ENCODE measurements around the gene NME1.
A peak's percentile ranks its signal among the peaks of the same experiment; 100 is the strongest.
"Not testable (repeated sequence)": the region's sequence is repeated elsewhere in the genome, so short reads cannot be mapped to it uniquely, and the experiment has no call there.

The NME1 gene

DNA sequence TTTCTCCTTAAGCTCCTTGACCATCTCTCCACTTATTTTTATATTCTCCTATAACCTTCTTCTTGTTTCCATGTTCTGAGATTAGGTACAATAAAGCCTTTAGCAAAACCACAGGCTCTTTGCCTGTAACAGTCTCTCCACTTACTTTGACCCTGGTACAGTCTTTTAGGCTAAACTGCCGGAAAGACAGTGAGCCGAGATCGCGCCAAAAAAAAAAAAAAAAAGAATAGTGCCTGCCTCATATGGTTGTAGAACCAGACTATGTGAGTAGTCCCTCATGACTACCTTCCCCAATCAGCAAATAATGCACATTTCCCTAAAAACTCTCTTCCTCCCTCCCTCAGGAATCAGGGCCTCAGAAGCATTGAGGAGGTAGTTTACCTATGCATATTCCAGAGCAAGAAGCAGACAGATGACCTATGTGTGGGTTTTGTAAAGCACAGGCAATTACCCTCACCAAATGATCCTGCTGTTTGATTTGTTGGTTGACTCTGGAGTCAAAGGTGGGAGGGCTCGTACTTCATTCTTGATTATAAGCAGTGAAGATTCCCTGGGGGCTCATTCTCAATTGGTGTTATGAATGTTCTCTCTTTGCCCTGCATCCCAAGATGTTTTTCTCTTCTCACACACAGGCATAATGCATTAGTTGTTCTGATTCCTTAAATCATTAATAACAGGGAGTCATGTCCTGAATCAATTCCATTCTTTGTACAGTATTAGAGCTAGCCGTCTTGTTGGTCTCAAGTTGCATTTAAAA is 8.9 kb upstream of the NME1 start:
- no peak for DNase-seq (ENCODE audit: low read depth in 2 of 2)

GRCh38 chr17:51147650-51148049 is 5.7 kb upstream of the NME1 start:
- DNase-seq (ENCODE audit: low read depth in 2 of 2), result no peak

DNA sequence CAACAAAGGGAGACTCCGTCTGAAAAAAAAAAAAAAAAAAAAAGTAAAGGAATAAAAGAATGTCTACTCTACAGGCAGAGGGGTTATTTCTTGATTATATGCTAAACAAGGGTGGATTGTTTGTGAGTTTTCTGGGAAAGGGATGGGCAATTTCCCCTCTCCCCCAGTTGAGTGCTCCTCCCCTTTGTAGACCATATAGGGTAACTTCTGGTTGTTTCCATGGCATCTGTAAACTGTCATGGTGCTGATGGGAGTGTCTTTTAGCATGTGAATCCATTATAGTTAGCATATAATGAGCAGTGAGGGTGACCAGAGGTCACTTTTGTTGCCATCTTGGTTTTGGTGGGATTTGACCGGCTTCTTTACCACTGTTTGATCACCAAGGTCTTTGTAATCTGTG is 4.2 kb upstream of the NME1 start:
- DNase-seq (ENCODE audit: low read depth in 2 of 2), result no peak

- DNase-seq (ENCODE audit: low read depth in 2 of 2), result no peak
These were observed 2.4 kb upstream of the NME1 start for GRCh38 chr17:51150932-51151331.

GRCh38 chr17:51152766-51153209 is 571 bp upstream of the NME1 start:
- DNase-seq (ENCODE audit: low read depth in 2 of 2), result no peak

- DNase-seq (ENCODE audit: low read depth in 2 of 2), result no peak
These were observed 817 bp downstream of the NME1 start for GRCh38 chr17:51154176-51154575.

DNA sequence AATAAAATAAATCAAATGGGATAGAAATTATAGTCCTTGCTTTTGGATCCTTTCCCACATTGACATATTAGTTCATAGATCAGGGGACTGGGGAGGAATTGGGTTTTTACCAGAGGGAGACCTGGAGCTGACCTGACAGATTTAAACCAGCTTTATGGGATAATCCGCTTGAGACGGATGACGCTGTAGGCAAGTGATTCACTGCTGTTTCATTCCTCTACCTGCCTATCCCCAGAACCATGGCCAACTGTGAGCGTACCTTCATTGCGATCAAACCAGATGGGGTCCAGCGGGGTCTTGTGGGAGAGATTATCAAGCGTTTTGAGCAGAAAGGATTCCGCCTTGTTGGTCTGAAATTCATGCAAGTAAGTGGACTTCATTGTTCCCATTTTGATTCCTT is 2.1 kb downstream of the NME1 start:
- no peak for DNase-seq (ENCODE audit: low read depth in 2 of 2)

DNA sequence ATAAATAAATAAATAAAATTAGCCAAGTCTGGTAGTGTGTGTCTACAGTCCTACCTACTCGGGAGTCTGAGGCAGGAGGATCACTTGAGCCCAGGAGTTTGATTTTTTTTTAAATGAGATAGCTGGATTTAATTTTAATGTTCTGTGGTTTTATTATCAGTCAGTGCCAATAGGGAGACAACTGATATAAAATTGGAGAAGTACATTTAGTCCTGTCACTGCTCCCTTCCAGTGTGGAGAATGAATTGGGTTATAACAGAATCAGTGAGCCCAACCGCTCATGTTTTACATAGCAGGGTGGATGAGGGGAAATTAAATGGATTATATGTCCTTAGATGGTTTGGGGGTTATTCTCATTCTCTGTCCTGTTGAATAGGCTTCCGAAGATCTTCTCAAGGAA is 6.2 kb downstream of the NME1 start:
- DNase-seq (ENCODE audit: low read depth in 2 of 2), result no peak

DNA sequence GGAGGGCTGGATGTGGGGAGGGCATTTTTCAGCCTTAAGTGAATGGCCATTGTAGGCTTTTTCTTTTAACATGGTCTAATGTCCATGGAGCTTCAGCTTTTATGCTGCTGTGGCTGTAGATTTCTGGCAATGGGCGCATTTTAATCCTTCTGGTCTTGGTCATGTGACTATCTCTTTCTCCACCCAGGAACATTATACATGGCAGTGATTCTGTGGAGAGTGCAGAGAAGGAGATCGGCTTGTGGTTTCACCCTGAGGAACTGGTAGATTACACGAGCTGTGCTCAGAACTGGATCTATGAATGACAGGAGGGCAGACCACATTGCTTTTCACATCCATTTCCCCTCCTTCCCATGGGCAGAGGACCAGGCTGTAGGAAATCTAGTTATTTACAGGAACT is 8.2 kb downstream of the NME1 start:
- no peak for DNase-seq (ENCODE audit: low read depth in 2 of 2)

DNA sequence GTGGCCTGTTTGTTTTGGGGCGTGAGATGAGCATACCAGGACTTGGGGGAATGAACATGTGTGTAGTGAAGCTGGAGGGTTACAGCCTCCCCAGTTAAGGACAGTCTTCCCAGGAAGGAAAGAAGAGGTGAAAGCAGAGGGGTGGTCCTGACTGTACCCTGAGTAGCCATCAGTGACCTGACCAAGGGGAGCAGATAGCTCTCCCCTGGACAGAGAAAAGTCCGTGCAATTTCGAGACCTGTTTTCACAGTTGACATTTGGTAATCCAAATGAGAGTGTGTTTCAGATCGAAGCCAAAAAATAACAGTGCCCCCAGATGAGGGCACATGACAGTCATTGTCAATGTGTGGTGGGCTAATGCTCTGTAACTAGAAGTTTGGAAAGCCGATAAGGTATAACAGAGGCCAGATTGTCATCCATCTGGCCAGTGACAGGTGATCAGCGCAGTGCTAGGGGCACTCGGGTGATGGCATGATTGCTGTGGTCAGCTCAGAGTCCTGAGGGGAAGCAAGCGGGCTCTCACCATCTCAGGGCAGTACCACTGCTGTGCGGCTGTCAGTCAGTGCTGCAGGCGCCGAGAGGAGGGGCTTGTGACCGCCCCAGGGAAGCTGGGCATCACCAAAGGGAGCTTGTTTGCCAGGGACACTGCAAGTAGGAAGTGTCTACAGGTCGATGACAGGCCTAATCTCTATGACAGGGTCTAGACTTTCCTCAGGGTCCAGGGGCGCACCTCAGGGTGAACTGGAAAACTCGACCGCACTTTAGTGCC is 11.7 kb downstream of the NME1 start:
- DNase-seq (ENCODE audit: low read depth in 2 of 2), result no peak

- no peak for DNase-seq (ENCODE audit: low read depth in 2 of 2)
These were observed 12.4 kb downstream of the NME1 start for GRCh38 chr17:51165680-51166197.

GRCh38 chr17:51166198-51166986 is 13.0 kb downstream of the NME1 start, which contains the start of gene NME2:
NME2 (plus strand) TSS chr17:51166411; CDS start chr17:51166831, 420 bp downstream.
- peak; percentile 59 to 76 for DNase-seq (ENCODE audit: low read depth in 2 of 2)

- peak; percentile 68 to 79 for DNase-seq (ENCODE audit: low read depth in 2 of 2)
These were observed 13.9 kb downstream of the NME1 start for GRCh38 chr17:51166987-51167931.

- DNase-seq (ENCODE audit: low read depth in 2 of 2), result no peak
These were observed 16.0 kb downstream of the NME1 start for GRCh38 chr17:51169340-51169739.

DNA sequence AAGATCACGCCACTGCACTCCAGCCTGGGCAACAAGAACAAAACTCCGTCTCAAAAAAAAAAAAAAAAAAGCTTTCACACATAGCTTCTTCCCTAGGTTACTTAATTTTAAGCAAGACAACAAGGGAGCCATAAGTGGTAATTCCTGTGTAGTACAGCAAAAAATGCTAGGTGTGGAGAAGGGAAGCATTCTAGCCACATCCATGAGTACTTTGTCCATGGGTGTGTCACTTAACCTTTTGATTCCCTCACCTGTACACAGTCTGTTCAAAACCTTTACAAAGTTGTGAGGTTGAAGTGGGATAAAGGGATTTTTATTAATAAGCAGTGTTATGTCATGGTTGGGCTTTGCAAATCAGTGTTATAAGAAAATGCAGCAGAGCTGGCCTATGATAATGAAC is 17.4 kb downstream of the NME1 start:
- no peak for DNase-seq (ENCODE audit: low read depth in 2 of 2)

GRCh38 chr17:51172030-51172429 is 18.7 kb downstream of the NME1 start:
- not testable (repeated sequence) for DNase-seq (ENCODE audit: low read depth in 2 of 2)

- DNase-seq (ENCODE audit: low read depth in 2 of 2), result no peak
These were observed 27.1 kb downstream of the NME1 start for GRCh38 chr17:51180486-51180885.

GRCh38 chr17:51184124-51184523 is 30.8 kb downstream of the NME1 start:
- DNase-seq (ENCODE audit: low read depth in 2 of 2), result no peak

- no peak for DNase-seq (ENCODE audit: low read depth in 2 of 2)
These were observed 32.5 kb downstream of the NME1 start for GRCh38 chr17:51185763-51186332.

- no peak for DNase-seq (ENCODE audit: low read depth in 2 of 2)
These were observed 35.0 kb downstream of the NME1 start for GRCh38 chr17:51188271-51188833.
